ENCODE data around the gene CLRN3.

Gene CLRN3

DNA sequence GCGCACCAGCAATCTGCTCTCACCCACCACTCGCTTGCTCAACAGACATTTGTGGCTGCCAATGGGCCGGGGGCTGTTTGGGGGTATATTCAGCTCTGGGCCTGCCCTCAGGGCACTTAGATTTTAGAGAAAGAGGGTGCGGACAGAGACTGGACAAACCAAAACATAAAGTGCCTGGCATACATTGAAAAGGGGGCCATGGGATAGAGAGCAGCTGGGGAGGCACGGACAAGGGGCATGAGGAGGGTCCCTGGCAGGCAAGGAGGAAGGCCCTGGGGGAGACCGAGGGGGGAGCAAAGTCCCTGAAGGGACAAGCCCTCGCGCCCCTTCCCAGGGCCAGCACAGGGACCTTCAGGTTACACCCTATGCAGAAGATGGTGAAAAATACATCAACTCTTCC is 43.5 kb downstream of the CLRN3 start:
- no peak for TF ChIP-seq ZNF174 (tag by site-specific recombination; IDR thresholded peaks at IDR 0.05)
- TF ChIP-seq ZFP3 (tag by site-specific recombination; IDR thresholded peaks at IDR 0.05; ENCODE audit: low read depth) = no peak
- TF ChIP-seq ZBTB7A (tag by site-specific recombination; IDR thresholded peaks at IDR 0.05; ENCODE audit: low read depth) = no peak
- TF ChIP-seq, protein P1, sequence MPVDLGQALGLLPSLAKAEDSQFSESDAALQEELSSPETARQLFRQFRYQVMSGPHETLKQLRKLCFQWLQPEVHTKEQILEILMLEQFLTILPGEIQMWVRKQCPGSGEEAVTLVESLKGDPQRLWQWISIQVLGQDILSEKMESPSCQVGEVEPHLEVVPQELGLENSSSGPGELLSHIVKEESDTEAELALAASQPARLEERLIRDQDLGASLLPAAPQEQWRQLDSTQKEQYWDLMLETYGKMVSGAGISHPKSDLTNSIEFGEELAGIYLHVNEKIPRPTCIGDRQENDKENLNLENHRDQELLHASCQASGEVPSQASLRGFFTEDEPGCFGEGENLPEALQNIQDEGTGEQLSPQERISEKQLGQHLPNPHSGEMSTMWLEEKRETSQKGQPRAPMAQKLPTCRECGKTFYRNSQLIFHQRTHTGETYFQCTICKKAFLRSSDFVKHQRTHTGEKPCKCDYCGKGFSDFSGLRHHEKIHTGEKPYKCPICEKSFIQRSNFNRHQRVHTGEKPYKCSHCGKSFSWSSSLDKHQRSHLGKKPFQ (tag by site-specific recombination; IDR thresholded peaks at IDR 0.05) = no peak
- TF ChIP-seq ZNF366 (tag by site-specific recombination; conservative IDR thresholded peaks at IDR 0.05) = no peak
- TF ChIP-seq, protein P2, sequence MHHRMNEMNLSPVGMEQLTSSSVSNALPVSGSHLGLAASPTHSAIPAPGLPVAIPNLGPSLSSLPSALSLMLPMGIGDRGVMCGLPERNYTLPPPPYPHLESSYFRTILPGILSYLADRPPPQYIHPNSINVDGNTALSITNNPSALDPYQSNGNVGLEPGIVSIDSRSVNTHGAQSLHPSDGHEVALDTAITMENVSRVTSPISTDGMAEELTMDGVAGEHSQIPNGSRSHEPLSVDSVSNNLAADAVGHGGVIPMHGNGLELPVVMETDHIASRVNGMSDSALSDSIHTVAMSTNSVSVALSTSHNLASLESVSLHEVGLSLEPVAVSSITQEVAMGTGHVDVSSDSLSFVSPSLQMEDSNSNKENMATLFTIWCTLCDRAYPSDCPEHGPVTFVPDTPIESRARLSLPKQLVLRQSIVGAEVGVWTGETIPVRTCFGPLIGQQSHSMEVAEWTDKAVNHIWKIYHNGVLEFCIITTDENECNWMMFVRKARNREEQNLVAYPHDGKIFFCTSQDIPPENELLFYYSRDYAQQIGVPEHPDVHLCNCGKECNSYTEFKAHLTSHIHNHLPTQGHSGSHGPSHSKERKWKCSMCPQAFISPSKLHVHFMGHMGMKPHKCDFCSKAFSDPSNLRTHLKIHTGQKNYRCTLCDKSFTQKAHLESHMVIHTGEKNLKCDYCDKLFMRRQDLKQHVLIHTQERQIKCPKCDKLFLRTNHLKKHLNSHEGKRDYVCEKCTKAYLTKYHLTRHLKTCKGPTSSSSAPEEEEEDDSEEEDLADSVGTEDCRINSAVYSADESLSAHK (tag by site-specific recombination; IDR thresholded peaks at IDR 0.05) = no peak
- no peak for TF ChIP-seq ZNF132 (tag by site-specific recombination; IDR thresholded peaks at IDR 0.05; ENCODE audit: borderline replicate concordance)
- Histone ChIP-seq H3K4me3 (ENCODE audit: low read depth, low read length) (no peak overlapping the region), H3K4me1 (ENCODE audit: control insufficient read depth, insufficient read depth, low read length) (no peaks in the 10 kb centered on the region), H3K27ac (ENCODE audit: extremely low read depth, low read depth, low read length) (no peak overlapping the region), H3K36me3 (ENCODE audit: control insufficient read depth in 2 of 2, insufficient read depth in 1 of 2, low read length in 2 of 2) (no peaks in the 10 kb centered on the region), H3K9me3 (ENCODE audit: control insufficient read depth, insufficient read depth, low read depth, low read length) (no peaks in the 10 kb centered on the region)
- CTCF ChIA-PET = interaction anchor here (0.6 to 1.4 kb wide), 3 partner anchors 131 to 569 kb away, joined by 3 to 6 read pairs (median 3); no protein-coding TSS in a partner anchor
- POLR2A ChIA-PET = no interaction called here

DNA sequence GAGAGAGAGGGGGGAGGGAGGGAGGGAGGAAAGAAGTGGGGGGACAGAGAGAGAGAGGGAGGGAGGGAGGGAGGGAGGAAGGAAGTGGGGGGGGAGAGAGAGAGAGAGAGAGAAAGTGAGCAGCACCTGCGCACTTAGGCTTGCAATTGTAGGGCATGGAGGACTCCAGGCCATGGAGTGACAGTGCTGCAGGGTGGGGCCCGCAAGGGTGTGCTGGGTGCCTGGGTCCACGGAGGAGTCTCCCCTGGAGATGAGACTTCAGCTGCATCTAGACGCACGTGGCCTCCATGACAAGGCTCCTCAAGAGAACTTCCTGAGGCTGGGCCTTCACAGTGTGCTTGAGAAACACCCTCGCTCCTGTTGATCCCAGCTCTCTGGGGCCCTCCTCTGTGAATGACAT is 44.5 kb downstream of the CLRN3 start:
- POLR2A ChIA-PET = no interaction called here
- H3K36me3 ChIP-seq (ENCODE audit: control insufficient read depth in 2 of 2, insufficient read depth in 1 of 2, low read length in 2 of 2) = no peaks in the 10 kb centered on the region
- TF ChIP-seq ZNF157 (tag by site-specific recombination; IDR thresholded peaks at IDR 0.05) (no peak), ZNF350 (tag by site-specific recombination; IDR thresholded peaks at IDR 0.05) (no peak), OSR2 (tag by site-specific recombination; IDR thresholded peaks at IDR 0.05) (no peak), ZNF10 (tag by site-specific recombination; IDR thresholded peaks at IDR 0.05) (no peak), ZNF37A (tag by site-specific recombination; IDR thresholded peaks at IDR 0.05) (no peak), HOXD13 (CRISPR knock-in tag; IDR thresholded peaks at IDR 0.05; ENCODE audit: borderline replicate concordance) (no peak), ZNF843 (tag by site-specific recombination; IDR thresholded peaks at IDR 0.05) (no peak), ZNF132 (tag by site-specific recombination; IDR thresholded peaks at IDR 0.05; ENCODE audit: borderline replicate concordance) (no peak), GLIS1 (tag by site-specific recombination; IDR thresholded peaks at IDR 0.05) (no peak), ZNF529 (tag by site-specific recombination; IDR thresholded peaks at IDR 0.05; ENCODE audit: insufficient replicate concordance) (no peak), GLI2 (tag by site-specific recombination; IDR thresholded peaks at IDR 0.05; ENCODE audit: borderline replicate concordance, low read depth) (no peak), ZNF138 (tag by site-specific recombination; IDR thresholded peaks at IDR 0.05; ENCODE audit: borderline replicate concordance) (no peak)
- TF ChIP-seq, protein P3, sequence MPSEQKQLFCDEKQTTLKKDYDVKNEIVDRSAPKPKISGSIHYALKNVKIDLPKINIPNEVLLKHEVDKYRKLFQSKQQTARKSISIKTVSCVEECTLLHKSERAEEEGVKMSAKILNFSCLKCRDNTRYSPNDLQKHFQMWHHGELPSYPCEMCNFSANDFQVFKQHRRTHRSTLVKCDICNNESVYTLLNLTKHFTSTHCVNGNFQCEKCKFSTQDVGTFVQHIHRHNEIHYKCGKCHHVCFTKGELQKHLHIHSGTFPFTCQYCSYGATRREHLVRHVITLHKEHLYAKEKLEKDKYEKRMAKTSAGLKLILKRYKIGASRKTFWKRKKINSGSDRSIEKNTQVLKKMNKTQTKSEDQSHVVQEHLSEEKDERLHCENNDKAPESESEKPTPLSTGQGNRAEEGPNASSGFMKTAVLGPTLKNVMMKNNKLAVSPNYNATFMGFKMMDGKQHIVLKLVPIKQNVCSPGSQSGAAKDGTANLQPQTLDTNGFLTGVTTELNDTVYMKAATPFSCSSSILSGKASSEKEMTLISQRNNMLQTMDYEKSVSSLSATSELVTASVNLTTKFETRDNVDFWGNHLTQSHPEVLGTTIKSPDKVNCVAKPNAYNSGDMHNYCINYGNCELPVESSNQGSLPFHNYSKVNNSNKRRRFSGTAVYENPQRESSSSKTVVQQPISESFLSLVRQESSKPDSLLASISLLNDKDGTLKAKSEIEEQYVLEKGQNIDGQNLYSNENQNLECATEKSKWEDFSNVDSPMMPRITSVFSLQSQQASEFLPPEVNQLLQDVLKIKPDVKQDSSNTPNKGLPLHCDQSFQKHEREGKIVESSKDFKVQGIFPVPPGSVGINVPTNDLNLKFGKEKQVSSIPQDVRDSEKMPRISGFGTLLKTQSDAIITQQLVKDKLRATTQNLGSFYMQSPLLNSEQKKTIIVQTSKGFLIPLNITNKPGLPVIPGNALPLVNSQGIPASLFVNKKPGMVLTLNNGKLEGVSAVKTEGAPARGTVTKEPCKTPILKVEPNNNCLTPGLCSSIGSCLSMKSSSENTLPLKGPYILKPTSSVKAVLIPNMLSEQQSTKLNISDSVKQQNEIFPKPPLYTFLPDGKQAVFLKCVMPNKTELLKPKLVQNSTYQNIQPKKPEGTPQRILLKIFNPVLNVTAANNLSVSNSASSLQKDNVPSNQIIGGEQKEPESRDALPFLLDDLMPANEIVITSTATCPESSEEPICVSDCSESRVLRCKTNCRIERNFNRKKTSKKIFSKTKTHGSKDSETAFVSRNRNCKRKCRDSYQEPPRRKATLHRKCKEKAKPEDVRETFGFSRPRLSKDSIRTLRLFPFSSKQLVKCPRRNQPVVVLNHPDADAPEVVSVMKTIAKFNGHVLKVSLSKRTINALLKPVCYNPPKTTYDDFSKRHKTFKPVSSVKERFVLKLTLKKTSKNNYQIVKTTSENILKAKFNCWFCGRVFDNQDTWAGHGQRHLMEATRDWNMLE (tag by site-specific recombination; conservative IDR thresholded peaks at IDR 0.05; ENCODE audit: low read depth) = no peak
- TF ChIP-seq, protein P4, sequence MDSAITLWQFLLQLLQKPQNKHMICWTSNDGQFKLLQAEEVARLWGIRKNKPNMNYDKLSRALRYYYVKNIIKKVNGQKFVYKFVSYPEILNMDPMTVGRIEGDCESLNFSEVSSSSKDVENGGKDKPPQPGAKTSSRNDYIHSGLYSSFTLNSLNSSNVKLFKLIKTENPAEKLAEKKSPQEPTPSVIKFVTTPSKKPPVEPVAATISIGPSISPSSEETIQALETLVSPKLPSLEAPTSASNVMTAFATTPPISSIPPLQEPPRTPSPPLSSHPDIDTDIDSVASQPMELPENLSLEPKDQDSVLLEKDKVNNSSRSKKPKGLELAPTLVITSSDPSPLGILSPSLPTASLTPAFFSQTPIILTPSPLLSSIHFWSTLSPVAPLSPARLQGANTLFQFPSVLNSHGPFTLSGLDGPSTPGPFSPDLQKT (IDR thresholded peaks at IDR 0.05; ENCODE audit: borderline replicate concordance, low read depth, low read length) = no peak
- TF ChIP-seq, protein P5, sequence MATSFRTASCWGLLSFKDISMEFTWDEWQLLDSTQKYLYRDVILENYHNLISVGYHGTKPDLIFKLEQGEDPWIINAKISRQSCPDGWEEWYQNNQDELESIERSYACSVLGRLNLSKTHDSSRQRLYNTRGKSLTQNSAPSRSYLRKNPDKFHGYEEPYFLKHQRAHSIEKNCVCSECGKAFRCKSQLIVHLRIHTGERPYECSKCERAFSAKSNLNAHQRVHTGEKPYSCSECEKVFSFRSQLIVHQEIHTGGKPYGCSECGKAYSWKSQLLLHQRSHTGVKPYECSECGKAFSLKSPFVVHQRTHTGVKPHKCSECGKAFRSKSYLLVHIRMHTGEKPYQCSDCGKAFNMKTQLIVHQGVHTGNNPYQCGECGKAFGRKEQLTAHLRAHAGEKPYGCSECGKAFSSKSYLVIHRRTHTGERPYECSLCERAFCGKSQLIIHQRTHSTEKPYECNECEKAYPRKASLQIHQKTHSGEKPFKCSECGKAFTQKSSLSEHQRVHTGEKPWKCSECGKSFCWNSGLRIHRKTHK (tag by site-specific recombination; IDR thresholded peaks at IDR 0.05) = no peak
- TF ChIP-seq, protein P6, sequence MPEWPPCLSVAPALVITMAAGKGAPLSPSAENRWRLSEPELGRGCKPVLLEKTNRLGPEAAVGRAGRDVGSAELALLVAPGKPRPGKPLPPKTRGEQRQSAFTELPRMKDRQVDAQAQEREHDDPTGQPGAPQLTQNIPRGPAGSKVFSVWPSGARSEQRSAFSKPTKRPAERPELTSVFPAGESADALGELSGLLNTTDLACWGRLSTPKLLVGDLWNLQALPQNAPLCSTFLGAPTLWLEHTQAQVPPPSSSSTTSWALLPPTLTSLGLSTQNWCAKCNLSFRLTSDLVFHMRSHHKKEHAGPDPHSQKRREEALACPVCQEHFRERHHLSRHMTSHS (tag by site-specific recombination; IDR thresholded peaks at IDR 0.05) = no peak
- no peaks in the 10 kb centered on the region for H3K9me3 ChIP-seq (ENCODE audit: control insufficient read depth, insufficient read depth, low read depth, low read length)
- no peaks in the 10 kb centered on the region for H3K4me1 ChIP-seq (ENCODE audit: control insufficient read depth, insufficient read depth, low read length)
- H3K27ac ChIP-seq (ENCODE audit: extremely low read depth, low read depth, low read length) = no peak overlapping the region
- CTCF ChIA-PET = no interaction called here
- H3K4me3 ChIP-seq (ENCODE audit: low read depth, low read length) = no peak overlapping the region

Data from HEK293 (cell line).